ENCODE measurements around the gene SARDH.

Gene SARDH

GRCh38 chr9:133640580-133641395 is 97.4 kb downstream of the SARDH start:
- H3K36me3 ChIP-seq (ENCODE audit: control insufficient read depth in 2 of 2, insufficient read depth in 1 of 2, low read length in 2 of 2), result no peaks in the 10 kb centered on the region
- TF ChIP-seq ZNF600 (tag by site-specific recombination; IDR thresholded peaks at IDR 0.05) (no peak), ZNF214 (tag by site-specific recombination; IDR thresholded peaks at IDR 0.05; ENCODE audit: borderline replicate concordance) (no peak), ZNF843 (tag by site-specific recombination; IDR thresholded peaks at IDR 0.05) (no peak), ZNF837 (tag by site-specific recombination; IDR thresholded peaks at IDR 0.05) (no peak), GLIS2 (tag by site-specific recombination; IDR thresholded peaks at IDR 0.05) (no peak), ZNF211 (tag by site-specific recombination; IDR thresholded peaks at IDR 0.05; ENCODE audit: low read depth) (no peak), ZNF223 (tag by site-specific recombination; IDR thresholded peaks at IDR 0.05) (no peak), ZNF704 (tag by site-specific recombination; IDR thresholded peaks at IDR 0.05) (no peak), ZBTB49 (tag by site-specific recombination; IDR thresholded peaks at IDR 0.05; ENCODE audit: low read depth) (no peak), YY2 (tag by site-specific recombination; IDR thresholded peaks at IDR 0.05) (no peak), ZNF645 (tag by site-specific recombination; IDR thresholded peaks at IDR 0.05) (no peak), ZNF398 (tag by site-specific recombination; IDR thresholded peaks at IDR 0.05) (no peak), ZNF660 (tag by site-specific recombination; IDR thresholded peaks at IDR 0.05) (no peak), ZBTB21 (tag by site-specific recombination; IDR thresholded peaks at IDR 0.05) (no peak), SP3 (tag by site-specific recombination; IDR thresholded peaks at IDR 0.05) (no peak), ZNF221 (tag by site-specific recombination; IDR thresholded peaks at IDR 0.05; ENCODE audit: borderline replicate concordance) (no peak), ZNF121 (tag by site-specific recombination; IDR thresholded peaks at IDR 0.05) (no peak), ZNF169 (tag by site-specific recombination; IDR thresholded peaks at IDR 0.05) (no peak)
- H3K4me3 ChIP-seq (ENCODE audit: low read depth, low read length), result no peak overlapping the region
- ChIA-PET CTCF (interaction anchor here (1.4 kb wide), 1 partner anchor 86 kb away, joined by 3 read pairs; no protein-coding TSS in a partner anchor), POLR2A (no interaction called here)
- H3K4me1 ChIP-seq (ENCODE audit: control insufficient read depth, insufficient read depth, low read length), result no peaks in the 10 kb centered on the region
- no peaks in the 10 kb centered on the region for H3K9me3 ChIP-seq (ENCODE audit: control insufficient read depth, insufficient read depth, low read depth, low read length)
- no peak overlapping the region for H3K27ac ChIP-seq (ENCODE audit: extremely low read depth, low read depth, low read length)

GRCh38 chr9:133640160-133640559 is 98.0 kb downstream of the SARDH start:
- ChIA-PET CTCF (interaction anchor here (1.4 kb wide), 1 partner anchor 87 kb away, joined by 3 read pairs; no protein-coding TSS in a partner anchor), POLR2A (no interaction called here)
- TF ChIP-seq ZNF549 (tag by site-specific recombination; IDR thresholded peaks at IDR 0.05), result no peak
- TF ChIP-seq ZNF768 (tag by site-specific recombination; IDR thresholded peaks at IDR 0.05), result no peak
- TF ChIP-seq ZNF132 (tag by site-specific recombination; IDR thresholded peaks at IDR 0.05; ENCODE audit: borderline replicate concordance), result no peak
- TF ChIP-seq GLIS2 (tag by site-specific recombination; IDR thresholded peaks at IDR 0.05), result no peak
- TF ChIP-seq ZSCAN23 (tag by site-specific recombination; IDR thresholded peaks at IDR 0.05), result no peak
- TF ChIP-seq ZBTB1 (tag by site-specific recombination; IDR thresholded peaks at IDR 0.05), result no peak
- no peak for TF ChIP-seq ZNF843 (tag by site-specific recombination; IDR thresholded peaks at IDR 0.05)
- TF ChIP-seq ZNF571 (tag by site-specific recombination; IDR thresholded peaks at IDR 0.05), result no peak
- Histone ChIP-seq H3K27ac (ENCODE audit: extremely low read depth, low read depth, low read length) (no peak overlapping the region), H3K36me3 (ENCODE audit: control insufficient read depth in 2 of 2, insufficient read depth in 1 of 2, low read length in 2 of 2) (no peaks in the 10 kb centered on the region), H3K4me3 (ENCODE audit: low read depth, low read length) (no peak overlapping the region), H3K9me3 (ENCODE audit: control insufficient read depth, insufficient read depth, low read depth, low read length) (no peaks in the 10 kb centered on the region), H3K4me1 (ENCODE audit: control insufficient read depth, insufficient read depth, low read length) (no peaks in the 10 kb centered on the region)

All from HEK293 (cell line).